Adrenal gland (tissue), 5 donors: Measurements from ENCODE around the gene MEIS1.

Source experiments
- CTCF ChIP-seq, 6 experiments: fragments of 450-650 bp in 4 of 6; fragments of 200-600 bp in 2 of 6; sonication (generic) in 1 of 6; IDR thresholded peaks; 1 replicate in 5 of 6; 2 replicates in 1 of 6; pipeline versions ENCODE4 v1.5.1 to v1.8.0; 2016 to 2021; ENCODE audit warnings: antibody characterized with exemption in 6 of 6, mild to moderate bottlenecking in 2 of 6, moderate library complexity in 1 of 6
- POLR2A ChIP-seq, 2 donors: fragments of 450-650 bp; IDR thresholded peaks; one replicate each; pipeline ENCODE4 v1.6.1; 2017; ENCODE audit warnings: antibody characterized with exemption in 2 of 2, mild to moderate bottlenecking in 2 of 2, moderate library complexity in 1 of 2
- donor health status: DM: no; HTN: no; CAD: no.

DNA sequence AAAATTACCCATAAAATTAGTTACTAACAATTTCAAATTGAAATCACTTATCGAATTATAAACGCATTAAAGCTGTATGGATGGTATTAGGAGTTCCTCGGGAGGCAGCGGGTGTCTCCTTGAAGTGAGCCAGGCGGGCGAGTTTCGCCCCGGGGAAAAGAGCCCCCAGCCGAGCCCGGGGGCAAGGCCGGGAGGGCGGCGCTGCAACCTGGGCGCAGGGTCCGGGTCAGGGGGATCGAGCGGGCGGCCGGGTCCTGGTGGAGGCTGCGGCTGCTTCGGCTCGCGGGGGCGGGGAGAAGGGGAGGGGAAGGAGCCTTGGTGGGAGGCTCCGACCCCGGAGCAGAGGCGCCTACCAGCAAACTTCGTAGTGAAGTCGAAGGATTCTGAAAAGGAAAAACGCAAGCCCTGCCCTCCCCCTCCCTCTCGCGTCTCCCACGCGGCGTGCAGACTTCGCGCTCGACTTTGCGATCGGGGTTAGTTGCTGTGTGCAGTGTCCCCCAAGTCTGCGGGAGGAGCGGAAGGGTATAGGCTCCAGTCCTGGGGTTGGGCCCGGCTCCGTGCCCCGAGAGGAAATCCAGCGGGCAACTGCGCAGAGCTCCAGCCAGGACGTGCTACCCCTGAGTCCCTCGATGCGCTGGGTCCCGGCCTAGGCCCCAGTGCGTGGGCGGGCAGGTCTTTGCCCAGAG lies 140.8 kb downstream of the MEIS1 start:
- TF ChIP-seq POLR2A (IDR thresholded peaks at IDR 0.05) = peak; percentile 40 to 55
- TF ChIP-seq CTCF (IDR thresholded peaks at IDR 0.05) = no peak
